Uterus (tissue), 4 donors: ENCODE data around the gene FBXO47. TPM values are rescaled to one million over a fixed set of nuclear protein-coding genes. Genes with fewer than 3 reads are reported as not detected.

Experiments used
- DNase-seq, 2 donors: peaks; one replicate each; pipeline ENCODE4 v3.0.0-alpha.2; 2019 to 2020
- H3K27ac ChIP-seq, 2 donors: fragments of 200-600 bp; sonication (generic); 1 replicate in 1 of 2; 2 replicates in 1 of 2; pipeline ENCODE4 v1.5.1; 2016 to 2018
- H3K27me3 ChIP-seq, 2 donors: fragments of 200-600 bp; sonication (generic); one replicate each; pipeline ENCODE4 v1.5.1; 2018 to 2019; ENCODE audit warnings: control low read depth in 1 of 2
- H3K36me3 ChIP-seq, 2 donors: fragments of 200-600 bp; sonication (generic); one replicate each; pipeline ENCODE4 v1.5.1; 2019; ENCODE audit warnings: control low read depth in 1 of 2
- H3K4me1 ChIP-seq, 2 donors: fragments of 200-600 bp; sonication (generic); one replicate each; pipeline ENCODE4 v1.5.1; 2018 to 2019; ENCODE audit warnings: control low read depth in 1 of 2
- H3K4me3 ChIP-seq, 2 donors: fragments of 200-600 bp; sonication (generic); 1 replicate in 1 of 2; 2 replicates in 1 of 2; pipeline ENCODE4 v1.5.1; 2018 to 2019; ENCODE audit warnings: mild to moderate bottlenecking in 1 of 2
- H3K9me3 ChIP-seq, 2 donors: fragments of 200-600 bp; sonication (generic); one replicate each; pipeline ENCODE4 v1.5.1; 2019; ENCODE audit warnings: control low read depth in 1 of 2
- CTCF ChIP-seq, 4 experiments: fragments of 200-600 bp in 2 of 4; fragments of 450-650 bp in 2 of 4; sonication (generic) in 2 of 4; IDR thresholded peaks; one replicate each; pipeline ENCODE4 v1.5.1; 2016 to 2019; ENCODE audit warnings: antibody characterized with exemption in 4 of 4, mild to moderate bottlenecking in 2 of 4, moderate library complexity in 1 of 4
- POLR2A ChIP-seq, 2 donors: fragments of 450-650 bp; IDR thresholded peaks; one replicate each; pipeline ENCODE4 v1.6.1; 2016; ENCODE audit warnings: antibody characterized with exemption in 2 of 2, mild to moderate bottlenecking in 1 of 2, moderate library complexity in 1 of 2
- intact Hi-C: fragments of 100-400 bp; cut with DNase I; formaldehyde crosslinking; loops from one replicate; pipeline ENCODE4 v1.15.1; 2023; ENCODE audit warnings: low total_unique reads
- total RNA-seq, 4 donors: library from RNA; depleted of rRNA in 3 of 4; stranded (reverse); fragments of >200 nt in 3 of 4; gene quantifications; one replicate each; pipeline versions ENCODE4 v1.1.0 to v1.2.4, GENCODE V29; 2014 to 2023
- donor health status: DM: yes; HTN: yes; CAD: no.

FBXO47 gene
- total RNA-seq = under 1 TPM in 1 of 4 donors, not detected in 3; 0.14 TPM

- TF ChIP-seq CTCF (IDR thresholded peaks at IDR 0.05) = peak; percentile 23 to 54 (median 37)
- TF ChIP-seq POLR2A (IDR thresholded peaks at IDR 0.05) = peak; percentile 26 to 67
- intact Hi-C loops = no loop called here
- DNase-seq = peak; percentile 93 to 96
Measured at GRCh38 chr17:38967290-38967738, at the start of gene FBXO47. Gene FBXO47 (minus strand): TSS chr17:38967403. CDS start chr17:38963025, 4,378 bp downstream.

GRCh38 chr17:39016193-39017153, 49.3 kb upstream of the FBXO47 start:
- H3K4me3 ChIP-seq = no peak overlapping the region
- no peak for DNase-seq
- no peaks in the 10 kb centered on the region for H3K27me3 ChIP-seq
- no peaks in the 10 kb centered on the region for H3K9me3 ChIP-seq
- no peak overlapping the region for H3K27ac ChIP-seq
- intact Hi-C loops = no loop called here
- no peaks in the 10 kb centered on the region for H3K36me3 ChIP-seq
- H3K4me1 ChIP-seq = no peaks in the 10 kb centered on the region
- TF ChIP-seq CTCF (IDR thresholded peaks at IDR 0.05) (no peak), POLR2A (IDR thresholded peaks at IDR 0.05) (no peak)

More at GRCh38 chr17:38967290-38967738, at the start of gene FBXO47:
- Histone ChIP-seq H3K9me3 (no peaks in the 10 kb centered on the region), H3K27ac (peak within 1 kb of the TSS; percentile 75 to 89), H3K27me3 (no peaks in the 10 kb centered on the region), H3K4me3 (peak within 1 kb of the TSS; percentile 7 to 11), H3K36me3 (no peaks in the 10 kb centered on the region), H3K4me1 (no peaks in the 10 kb centered on the region)

- Histone ChIP-seq H3K4me3 (no peak overlapping the region), H3K36me3 (no peaks in the 10 kb centered on the region), H3K4me1 (no peaks in the 10 kb centered on the region), H3K27ac (no peak overlapping the region), H3K27me3 (no peaks in the 10 kb centered on the region), H3K9me3 (no peaks in the 10 kb centered on the region)
- DNase-seq = no peak
- intact Hi-C loops = no loop called here
- no peak for TF ChIP-seq CTCF (IDR thresholded peaks at IDR 0.05)
Measured at GRCh38 chr17:39015546-39015935, 48.3 kb upstream of the FBXO47 start.

- Histone ChIP-seq H3K27ac (peak overlapping the region; percentile 25 to 35), H3K4me1 (no peaks in the 10 kb centered on the region), H3K27me3 (no peaks in the 10 kb centered on the region), H3K4me3 (no peak overlapping the region), H3K9me3 (no peaks in the 10 kb centered on the region), H3K36me3 (no peaks in the 10 kb centered on the region)
- no peak for TF ChIP-seq CTCF (IDR thresholded peaks at IDR 0.05)
- TF ChIP-seq POLR2A (IDR thresholded peaks at IDR 0.05) = no peak
- intact Hi-C loops = no loop called here
- no peak for DNase-seq
Measured at GRCh38 chr17:39014795-39015545, 47.8 kb upstream of the FBXO47 start.
